NB4 (cell line): ENCODE data around the gene INAVA.

ENCODE experiments used
- DNase-seq: peaks from one replicate; pipeline ENCODE4 v3.0.0; 2010; ENCODE audit warnings: low read depth
- H3K4me3 ChIP-seq: one replicate; pipeline ENCODE4 v1.5.1; 2011; ENCODE audit warnings: mild to moderate bottlenecking, low read depth, low read length, moderate library complexity
- MYC ChIP-seq: IDR thresholded peaks from 2 replicates; pipeline ENCODE4 v1.6.1; 2011; ENCODE audit warnings: low read depth, low read length
- POLR2A ChIP-seq: IDR thresholded peaks from 2 replicates; pipeline ENCODE4 v1.6.1; 2011; ENCODE audit warnings: mild to moderate bottlenecking; ENCODE audit not compliant: insufficient read length; ENCODE audit errors: extremely low read depth
- TF ChIP-seq, protein P1 (sequence below): IDR thresholded peaks from 2 replicates; pipeline ENCODE4 v1.6.1; 2011; ENCODE audit warnings: low read depth, low read length
- TF ChIP-seq, protein P2 (sequence below): IDR thresholded peaks from one replicate; pipeline ENCODE4 v1.5.1; 2012; ENCODE audit warnings: low read depth, low read length

INAVA gene

DNA sequence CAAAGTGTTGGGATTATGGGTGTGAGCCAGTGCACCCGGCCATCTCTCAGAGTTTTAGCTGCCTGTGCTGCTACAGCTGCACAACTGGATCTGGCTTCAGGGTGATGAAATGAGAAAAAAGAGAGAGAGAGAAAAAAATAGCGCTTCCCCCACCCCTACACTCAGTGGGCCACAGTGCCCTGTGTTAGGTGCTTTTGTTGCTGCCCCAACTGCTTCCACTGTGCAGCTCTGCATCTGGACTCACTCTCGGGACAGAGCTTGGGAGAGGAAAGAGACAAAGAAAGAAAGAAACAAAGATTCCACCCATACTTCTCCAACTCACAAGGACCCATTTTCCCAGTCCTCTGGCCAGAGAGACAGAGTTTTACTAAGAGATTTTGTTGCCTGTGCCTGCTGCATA lies 50.4 kb downstream of the INAVA start:
- H3K4me3 ChIP-seq, result no peak overlapping the region
- TF ChIP-seq MYC, result no peak
- TF ChIP-seq, protein P1, sequence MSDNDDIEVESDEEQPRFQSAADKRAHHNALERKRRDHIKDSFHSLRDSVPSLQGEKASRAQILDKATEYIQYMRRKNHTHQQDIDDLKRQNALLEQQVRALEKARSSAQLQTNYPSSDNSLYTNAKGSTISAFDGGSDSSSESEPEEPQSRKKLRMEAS, result no peak
- no peak for TF ChIP-seq POLR2A
- TF ChIP-seq, protein P2, sequence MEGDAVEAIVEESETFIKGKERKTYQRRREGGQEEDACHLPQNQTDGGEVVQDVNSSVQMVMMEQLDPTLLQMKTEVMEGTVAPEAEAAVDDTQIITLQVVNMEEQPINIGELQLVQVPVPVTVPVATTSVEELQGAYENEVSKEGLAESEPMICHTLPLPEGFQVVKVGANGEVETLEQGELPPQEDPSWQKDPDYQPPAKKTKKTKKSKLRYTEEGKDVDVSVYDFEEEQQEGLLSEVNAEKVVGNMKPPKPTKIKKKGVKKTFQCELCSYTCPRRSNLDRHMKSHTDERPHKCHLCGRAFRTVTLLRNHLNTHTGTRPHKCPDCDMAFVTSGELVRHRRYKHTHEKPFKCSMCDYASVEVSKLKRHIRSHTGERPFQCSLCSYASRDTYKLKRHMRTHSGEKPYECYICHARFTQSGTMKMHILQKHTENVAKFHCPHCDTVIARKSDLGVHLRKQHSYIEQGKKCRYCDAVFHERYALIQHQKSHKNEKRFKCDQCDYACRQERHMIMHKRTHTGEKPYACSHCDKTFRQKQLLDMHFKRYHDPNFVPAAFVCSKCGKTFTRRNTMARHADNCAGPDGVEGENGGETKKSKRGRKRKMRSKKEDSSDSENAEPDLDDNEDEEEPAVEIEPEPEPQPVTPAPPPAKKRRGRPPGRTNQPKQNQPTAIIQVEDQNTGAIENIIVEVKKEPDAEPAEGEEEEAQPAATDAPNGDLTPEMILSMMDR, result no peak
- no peak for DNase-seq

DNA sequence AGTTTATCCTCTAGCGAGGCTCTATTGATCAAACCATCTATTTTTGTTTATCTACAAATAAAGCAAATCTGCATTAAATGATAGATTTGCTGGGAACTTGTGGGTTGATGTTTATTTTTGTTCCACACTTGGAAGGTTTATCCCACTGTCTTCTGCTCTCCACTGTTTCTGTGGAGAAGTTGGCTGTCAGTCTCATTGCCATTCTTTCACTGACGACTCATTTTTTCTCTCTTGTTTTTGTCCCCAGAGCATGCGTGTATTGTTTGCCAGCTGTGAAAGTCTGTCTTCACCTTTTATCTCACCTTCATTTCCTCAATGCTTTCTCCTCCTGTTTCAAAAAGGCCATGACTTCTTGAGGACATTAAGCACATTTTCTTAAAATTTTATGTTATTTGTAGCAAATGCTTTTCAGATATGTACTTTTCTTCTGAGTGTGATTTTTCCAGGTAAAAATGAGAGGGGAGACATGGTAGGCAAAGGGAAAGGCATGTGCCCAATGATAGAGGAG lies 52.4 kb downstream of the INAVA start:
- DNase-seq, result no peak
- H3K4me3 ChIP-seq, result no peak overlapping the region
- TF ChIP-seq, protein P2, result no peak
- no peak for TF ChIP-seq MYC
- no peak for TF ChIP-seq POLR2A
- TF ChIP-seq, protein P1, result no peak

DNA sequence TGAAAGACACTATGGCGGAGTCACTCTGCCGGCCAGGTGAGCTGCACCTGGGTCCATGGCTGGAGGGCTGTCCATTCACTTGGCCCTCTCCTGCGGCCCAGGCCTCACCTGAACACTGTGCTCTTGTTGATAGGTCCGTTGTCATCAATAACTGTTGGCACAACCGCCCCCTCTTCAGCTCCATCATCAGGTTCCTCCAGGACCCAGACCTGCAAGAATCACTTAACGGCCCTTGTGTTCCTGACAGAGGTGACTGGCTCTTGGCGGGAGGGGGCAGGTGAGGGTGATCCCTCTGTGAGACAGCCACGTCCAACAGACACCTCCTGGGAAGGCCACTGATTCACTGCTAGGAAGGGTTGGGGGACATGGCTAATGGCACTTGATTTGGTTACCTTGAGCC lies 54.9 kb downstream of the INAVA start:
- TF ChIP-seq, protein P2, result no peak
- no peak for TF ChIP-seq POLR2A
- TF ChIP-seq, protein P1, result no peak
- no peak for TF ChIP-seq MYC
- DNase-seq, result no peak
- no peak overlapping the region for H3K4me3 ChIP-seq

DNA sequence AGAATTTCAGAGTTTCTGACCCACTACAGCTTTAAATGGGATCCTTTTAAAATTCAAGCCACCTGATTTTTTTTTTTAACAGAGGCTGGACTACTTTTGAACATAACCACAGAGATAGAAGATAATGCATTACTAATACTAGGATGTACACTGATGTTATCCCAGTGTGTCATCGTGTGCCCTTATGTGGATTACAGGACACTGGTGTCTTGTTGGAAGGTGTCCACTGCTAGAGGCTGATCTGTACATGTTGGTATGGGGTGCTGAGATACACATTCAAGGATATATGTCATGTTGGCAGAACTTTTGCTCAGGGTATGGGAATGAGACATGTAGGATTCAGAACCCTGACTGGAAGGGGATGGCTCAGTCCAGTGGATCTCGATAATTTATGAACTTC lies 56.3 kb downstream of the INAVA start:
- DNase-seq, result no peak
- TF ChIP-seq, protein P1, result no peak
- TF ChIP-seq, protein P2, result no peak
- no peak for TF ChIP-seq MYC
- no peak for TF ChIP-seq POLR2A
- no peak overlapping the region for H3K4me3 ChIP-seq

DNA sequence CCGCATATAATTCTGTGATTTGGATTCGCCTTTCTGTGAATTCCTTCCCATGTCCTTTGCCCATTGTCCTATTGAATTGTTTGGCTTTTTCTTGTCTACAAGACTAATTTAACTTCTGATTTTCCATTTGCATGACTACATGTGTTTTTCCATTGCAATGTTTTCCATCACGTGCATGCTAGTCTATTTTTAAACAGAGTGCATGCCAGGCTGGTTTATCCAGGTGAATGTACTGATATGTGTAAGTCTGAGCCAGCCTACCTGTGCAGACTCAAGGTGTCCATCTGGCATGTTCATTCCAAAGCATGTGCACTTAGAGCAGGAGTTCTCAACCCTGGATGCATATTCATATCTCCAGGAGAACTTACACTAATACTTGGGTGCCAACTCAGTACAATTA lies 59.7 kb downstream of the INAVA start:
- TF ChIP-seq, protein P2, result no peak
- TF ChIP-seq, protein P1, result no peak
- TF ChIP-seq POLR2A (no peak), MYC (no peak)
- no peak overlapping the region for H3K4me3 ChIP-seq
- DNase-seq, result no peak

DNA sequence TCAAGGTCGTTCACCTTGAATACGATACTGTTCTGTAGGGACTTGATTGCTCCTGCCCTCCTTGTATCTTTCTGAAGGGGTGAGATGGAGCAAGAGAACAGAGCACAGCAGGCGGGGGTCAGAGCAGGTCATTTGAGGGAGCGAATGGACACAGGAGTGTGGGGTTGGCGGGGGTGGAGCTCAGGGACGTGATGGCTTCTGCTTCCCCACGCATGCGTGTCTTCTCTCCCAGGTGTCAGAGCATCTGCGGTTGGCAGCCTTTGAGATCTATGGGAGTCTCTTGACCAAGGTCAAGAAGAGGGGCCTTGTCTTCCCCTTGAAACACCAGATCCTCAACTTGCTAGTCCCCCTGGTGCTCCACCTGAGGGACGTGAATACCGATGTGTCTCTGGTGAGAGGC lies 63.9 kb downstream of the INAVA start:
- TF ChIP-seq, protein P2, result no peak
- TF ChIP-seq POLR2A (no peak), MYC (no peak)
- TF ChIP-seq, protein P1, result no peak
- DNase-seq, result no peak

More for the DNA sequence above, 63.9 kb downstream of the INAVA start:
- H3K4me3 ChIP-seq, result no peak overlapping the region
